ENCODE data around the gene TMCO4.
A peak's percentile ranks its signal among the peaks of the same experiment; 100 is the strongest.

Gene TMCO4

DNA sequence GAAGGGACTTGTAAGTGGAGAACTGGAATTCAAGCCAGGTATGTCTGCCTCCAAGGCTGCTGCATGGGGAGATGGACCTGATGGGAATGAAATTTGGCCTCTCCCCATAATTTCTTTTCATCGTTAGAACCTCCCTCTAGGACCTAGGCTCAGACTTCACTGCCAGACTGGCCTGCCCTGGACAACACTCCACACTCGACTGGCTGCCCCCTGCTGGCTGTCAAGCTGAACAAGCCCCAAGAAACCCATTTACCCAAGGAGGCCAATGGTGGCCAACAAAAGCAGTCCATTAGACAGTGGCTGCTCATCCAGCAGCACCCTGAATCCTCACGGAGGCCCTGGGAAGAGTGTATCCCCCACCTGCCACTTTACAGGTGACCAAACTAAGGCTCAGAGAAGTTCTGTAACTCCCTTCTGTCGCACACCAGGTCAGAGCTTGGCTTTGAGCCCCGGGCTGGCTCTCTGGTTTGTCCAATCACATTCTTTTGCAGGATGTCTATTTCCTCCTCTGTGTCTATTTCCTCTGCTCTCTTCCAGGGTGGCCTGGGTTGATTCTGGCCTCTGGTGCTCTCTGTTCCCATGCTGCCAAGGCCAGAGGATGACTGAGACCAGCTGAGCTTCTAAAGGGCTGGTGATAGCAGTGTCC, 11.6 kb upstream of the TMCO4 start:
- Histone ChIP-seq H3K27ac (no peak overlapping the region), H3K4me2 (no peak overlapping the region), H3K79me2 (ENCODE audit: insufficient read depth, low read depth) (no peaks in the 10 kb centered on the region), H3K36me3 (ENCODE audit: insufficient read depth) (no peaks in the 10 kb centered on the region), H2AFZ (ENCODE audit: low read depth) (no peak overlapping the region), H3K27me3 (ENCODE audit: insufficient read depth, low read depth) (no peaks in the 10 kb centered on the region), H3K4me3 (IDR thresholded peaks at IDR 0.05; ENCODE audit: insufficient read depth, low read depth, low read length) (no peak overlapping the region), H3K9ac (no peak overlapping the region), H3K4me1 (ENCODE audit: low read depth, poor library complexity, severe bottlenecking) (no peaks in the 10 kb centered on the region), H4K20me1 (ENCODE audit: insufficient read depth) (no peaks in the 10 kb centered on the region)
- peak; percentile 61 for TF ChIP-seq CTCF (conservative IDR thresholded peaks at IDR 0.05; ENCODE audit: low read depth, low read length)

- H2AFZ ChIP-seq (ENCODE audit: low read depth), result no peak overlapping the region
- no peaks in the 10 kb centered on the region for H3K27me3 ChIP-seq (ENCODE audit: insufficient read depth, low read depth)
- no peak overlapping the region for H3K4me3 ChIP-seq (IDR thresholded peaks at IDR 0.05; ENCODE audit: insufficient read depth, low read depth, low read length)
- no peak overlapping the region for H3K4me2 ChIP-seq
- TF ChIP-seq CTCF (conservative IDR thresholded peaks at IDR 0.05; ENCODE audit: low read depth, low read length), result no peak
- no peaks in the 10 kb centered on the region for H3K79me2 ChIP-seq (ENCODE audit: insufficient read depth, low read depth)
- no peaks in the 10 kb centered on the region for H4K20me1 ChIP-seq (ENCODE audit: insufficient read depth)
- H3K36me3 ChIP-seq (ENCODE audit: insufficient read depth), result no peaks in the 10 kb centered on the region
- no peak overlapping the region for H3K9ac ChIP-seq
- H3K4me1 ChIP-seq (ENCODE audit: low read depth, poor library complexity, severe bottlenecking), result no peaks in the 10 kb centered on the region
- H3K27ac ChIP-seq, result no peak overlapping the region
Observed at GRCh38 chr1:19809044-19809750, 9.5 kb upstream of the TMCO4 start.

- no peaks in the 10 kb centered on the region for H4K20me1 ChIP-seq (ENCODE audit: insufficient read depth)
- no peak for TF ChIP-seq CTCF (conservative IDR thresholded peaks at IDR 0.05; ENCODE audit: low read depth, low read length)
- no peaks in the 10 kb centered on the region for H3K36me3 ChIP-seq (ENCODE audit: insufficient read depth)
- H3K79me2 ChIP-seq (ENCODE audit: insufficient read depth, low read depth), result no peaks in the 10 kb centered on the region
- H2AFZ ChIP-seq (ENCODE audit: low read depth), result no peak overlapping the region
- no peak overlapping the region for H3K4me3 ChIP-seq (IDR thresholded peaks at IDR 0.05; ENCODE audit: insufficient read depth, low read depth, low read length)
- H3K27me3 ChIP-seq (ENCODE audit: insufficient read depth, low read depth), result no peaks in the 10 kb centered on the region
- H3K9ac ChIP-seq, result no peak overlapping the region
- H3K27ac ChIP-seq, result no peak overlapping the region
- no peaks in the 10 kb centered on the region for H3K4me1 ChIP-seq (ENCODE audit: low read depth, poor library complexity, severe bottlenecking)
- no peak overlapping the region for H3K4me2 ChIP-seq
Observed at GRCh38 chr1:19808351-19808750, 8.6 kb upstream of the TMCO4 start.

DNA sequence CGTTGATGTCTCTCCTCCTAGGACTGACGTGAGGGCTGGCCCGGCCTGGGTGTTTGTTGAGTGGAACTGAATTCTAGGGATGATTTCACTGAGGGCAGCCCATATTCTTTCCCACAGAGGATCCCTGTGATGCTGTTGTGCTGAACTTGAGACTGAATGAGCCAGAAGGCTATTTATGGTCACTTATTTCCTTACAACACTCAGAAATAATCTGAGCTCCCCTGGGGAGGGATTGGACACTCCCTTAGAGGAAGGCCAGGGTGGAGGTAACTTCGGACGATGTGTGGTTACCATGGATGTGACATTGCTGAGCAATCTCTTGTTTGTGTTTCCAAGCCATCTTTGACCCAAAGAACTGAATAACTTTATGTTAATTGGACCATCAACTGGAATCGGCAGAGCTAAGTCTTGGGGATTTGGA, 5.1 kb upstream of the TMCO4 start:
- Histone ChIP-seq H3K36me3 (ENCODE audit: insufficient read depth) (no peaks in the 10 kb centered on the region), H4K20me1 (ENCODE audit: insufficient read depth) (no peaks in the 10 kb centered on the region), H3K4me3 (IDR thresholded peaks at IDR 0.05; ENCODE audit: insufficient read depth, low read depth, low read length) (no peak overlapping the region), H3K9ac (no peak overlapping the region), H3K79me2 (ENCODE audit: insufficient read depth, low read depth) (no peaks in the 10 kb centered on the region), H3K4me1 (ENCODE audit: low read depth, poor library complexity, severe bottlenecking) (peaks cover 7% of the 10 kb centered on the region), H3K4me2 (no peak overlapping the region), H3K27me3 (ENCODE audit: insufficient read depth, low read depth) (no peaks in the 10 kb centered on the region), H3K27ac (no peak overlapping the region), H2AFZ (ENCODE audit: low read depth) (no peak overlapping the region)
- no peak for TF ChIP-seq CTCF (conservative IDR thresholded peaks at IDR 0.05; ENCODE audit: low read depth, low read length)
